OCI-LY3 (cell line): ENCODE data around the gene ERC2.

Experiments used
- EZH2phosphoT487 ChIP-seq: fragments of 200-600 bp; shearing (Covaris generic); IDR thresholded peaks from 2 replicates; pipeline ENCODE4 v1.6.1; 2018; ENCODE audit warnings: antibody characterized with exemption, mixed run types, low read depth
- TF ChIP-seq, protein P1 (sequence below): fragments of 200-600, 300-600 bp; sonication (generic); IDR thresholded peaks from 2 replicates; pipeline ENCODE4 v1.5.1; 2014; ENCODE audit warnings: antibody characterized with exemption, low read length, low read depth

DNA sequence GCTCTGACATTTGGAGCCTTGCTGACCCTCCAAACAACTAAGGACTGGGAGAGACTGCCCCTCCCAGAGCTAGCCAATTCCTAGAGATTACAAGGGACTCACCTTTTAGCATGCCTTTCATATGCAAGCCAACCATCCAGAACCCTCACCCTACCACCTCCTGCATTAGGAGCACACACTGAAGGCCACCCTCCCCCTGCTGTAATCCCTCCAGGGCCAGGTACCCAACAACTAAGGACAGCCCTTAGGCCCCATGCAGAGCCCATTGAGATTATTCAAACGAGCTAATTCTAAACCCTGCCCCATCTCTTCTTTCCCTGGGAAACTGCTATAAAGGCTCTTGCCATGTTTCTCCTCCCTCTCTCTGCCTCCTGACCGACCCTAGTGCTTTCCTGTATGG, 352.6 kb downstream of the ERC2 start:
- no peak for TF ChIP-seq EZH2phosphoT487
- TF ChIP-seq, protein P1, sequence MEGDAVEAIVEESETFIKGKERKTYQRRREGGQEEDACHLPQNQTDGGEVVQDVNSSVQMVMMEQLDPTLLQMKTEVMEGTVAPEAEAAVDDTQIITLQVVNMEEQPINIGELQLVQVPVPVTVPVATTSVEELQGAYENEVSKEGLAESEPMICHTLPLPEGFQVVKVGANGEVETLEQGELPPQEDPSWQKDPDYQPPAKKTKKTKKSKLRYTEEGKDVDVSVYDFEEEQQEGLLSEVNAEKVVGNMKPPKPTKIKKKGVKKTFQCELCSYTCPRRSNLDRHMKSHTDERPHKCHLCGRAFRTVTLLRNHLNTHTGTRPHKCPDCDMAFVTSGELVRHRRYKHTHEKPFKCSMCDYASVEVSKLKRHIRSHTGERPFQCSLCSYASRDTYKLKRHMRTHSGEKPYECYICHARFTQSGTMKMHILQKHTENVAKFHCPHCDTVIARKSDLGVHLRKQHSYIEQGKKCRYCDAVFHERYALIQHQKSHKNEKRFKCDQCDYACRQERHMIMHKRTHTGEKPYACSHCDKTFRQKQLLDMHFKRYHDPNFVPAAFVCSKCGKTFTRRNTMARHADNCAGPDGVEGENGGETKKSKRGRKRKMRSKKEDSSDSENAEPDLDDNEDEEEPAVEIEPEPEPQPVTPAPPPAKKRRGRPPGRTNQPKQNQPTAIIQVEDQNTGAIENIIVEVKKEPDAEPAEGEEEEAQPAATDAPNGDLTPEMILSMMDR: no peak
